Measurements from ENCODE around the gene WDFY1. TPM values are rescaled to one million over a fixed set of nuclear protein-coding genes. Genes with fewer than 3 reads are reported as not detected.
A peak's percentile ranks its signal among the peaks of the same experiment; 100 is the strongest.

Gene WDFY1
- total and polyA plus RNA-seq, 8 donors = 5.5 to 25.9 (median 14.9) TPM

- intact Hi-C loops (cut with DNase I) = no loop called here
- FAIRE-seq = no peak
- Histone ChIP-seq H3K36me3 (no peaks in the 10 kb centered on the region), H3K4me1 (peaks cover 8 to 11% (median 9%) of the 10 kb centered on the region in 3 donors), H3K27me3 (no peaks in the 10 kb centered on the region), H3K4me3 (no peak overlapping the region), H3K9me3 (no peaks in the 10 kb centered on the region), H3K27ac (no peak overlapping the region)
- 73 to 76% methylated on average over 2 of the region's 2 CpGs for WGBS, 2 donors
- no peak for DNase-seq
- TF ChIP-seq, protein P1, sequence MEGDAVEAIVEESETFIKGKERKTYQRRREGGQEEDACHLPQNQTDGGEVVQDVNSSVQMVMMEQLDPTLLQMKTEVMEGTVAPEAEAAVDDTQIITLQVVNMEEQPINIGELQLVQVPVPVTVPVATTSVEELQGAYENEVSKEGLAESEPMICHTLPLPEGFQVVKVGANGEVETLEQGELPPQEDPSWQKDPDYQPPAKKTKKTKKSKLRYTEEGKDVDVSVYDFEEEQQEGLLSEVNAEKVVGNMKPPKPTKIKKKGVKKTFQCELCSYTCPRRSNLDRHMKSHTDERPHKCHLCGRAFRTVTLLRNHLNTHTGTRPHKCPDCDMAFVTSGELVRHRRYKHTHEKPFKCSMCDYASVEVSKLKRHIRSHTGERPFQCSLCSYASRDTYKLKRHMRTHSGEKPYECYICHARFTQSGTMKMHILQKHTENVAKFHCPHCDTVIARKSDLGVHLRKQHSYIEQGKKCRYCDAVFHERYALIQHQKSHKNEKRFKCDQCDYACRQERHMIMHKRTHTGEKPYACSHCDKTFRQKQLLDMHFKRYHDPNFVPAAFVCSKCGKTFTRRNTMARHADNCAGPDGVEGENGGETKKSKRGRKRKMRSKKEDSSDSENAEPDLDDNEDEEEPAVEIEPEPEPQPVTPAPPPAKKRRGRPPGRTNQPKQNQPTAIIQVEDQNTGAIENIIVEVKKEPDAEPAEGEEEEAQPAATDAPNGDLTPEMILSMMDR (IDR thresholded peaks at IDR 0.05) = no peak
- ATAC-seq = no peak
Observed at GRCh38 chr2:223865907-223866508, 79.1 kb downstream of the WDFY1 start.

DNA sequence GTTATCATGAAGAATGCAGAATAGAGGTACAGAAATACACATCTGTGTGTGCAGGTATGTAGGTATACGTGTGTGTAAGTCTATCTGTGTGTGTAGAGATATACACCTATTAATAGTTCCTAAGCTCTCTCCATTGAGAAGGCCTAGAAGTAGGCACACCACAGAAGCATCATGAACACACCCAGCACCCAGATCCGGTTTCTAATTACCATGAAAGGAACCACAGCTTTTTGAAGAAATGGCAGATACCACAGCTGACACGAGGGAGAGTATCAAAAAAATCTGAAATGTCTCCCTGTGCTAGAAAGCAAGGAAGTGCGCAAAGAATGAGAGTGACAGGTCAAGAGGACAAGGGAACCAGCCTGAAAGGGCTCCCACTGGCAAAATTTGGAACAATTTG, 80.0 kb downstream of the WDFY1 start:
- H3K4me1 ChIP-seq = peaks cover 14 to 19% (median 15%) of the 10 kb centered on the region in 3 donors
- ATAC-seq = no peak
- 82 to 91% methylated on average over 4 of the region's 4 CpGs for WGBS, 2 donors
- H3K36me3 ChIP-seq = no peaks in the 10 kb centered on the region
- H3K27ac ChIP-seq = no peak overlapping the region
- no peak overlapping the region for H3K4me3 ChIP-seq
- intact Hi-C loops (cut with DNase I) = no loop called here
- DNase-seq = no peak
- no peaks in the 10 kb centered on the region for H3K27me3 ChIP-seq
- TF ChIP-seq, protein P1 (IDR thresholded peaks at IDR 0.05) = no peak
- no peaks in the 10 kb centered on the region for H3K9me3 ChIP-seq
- FAIRE-seq = no peak

GRCh38 chr2:223863491-223863890, 81.6 kb downstream of the WDFY1 start:
- DNase-seq (no peak), FAIRE-seq (no peak), ATAC-seq (no peak)
- H3K36me3 ChIP-seq = no peaks in the 10 kb centered on the region
- WGBS, 2 donors = 82 to 88% methylated on average over 2 of the region's 2 CpGs
- no peaks in the 10 kb centered on the region for H3K27me3 ChIP-seq
- H3K9me3 ChIP-seq = no peaks in the 10 kb centered on the region
- intact Hi-C loops (cut with DNase I) = no loop called here
- H3K27ac ChIP-seq = no peak overlapping the region
- TF ChIP-seq, protein P1 (IDR thresholded peaks at IDR 0.05) = no peak
- H3K4me1 ChIP-seq = peaks cover 14 to 19% (median 15%) of the 10 kb centered on the region in 3 donors
- H3K4me3 ChIP-seq = no peak overlapping the region

DNA sequence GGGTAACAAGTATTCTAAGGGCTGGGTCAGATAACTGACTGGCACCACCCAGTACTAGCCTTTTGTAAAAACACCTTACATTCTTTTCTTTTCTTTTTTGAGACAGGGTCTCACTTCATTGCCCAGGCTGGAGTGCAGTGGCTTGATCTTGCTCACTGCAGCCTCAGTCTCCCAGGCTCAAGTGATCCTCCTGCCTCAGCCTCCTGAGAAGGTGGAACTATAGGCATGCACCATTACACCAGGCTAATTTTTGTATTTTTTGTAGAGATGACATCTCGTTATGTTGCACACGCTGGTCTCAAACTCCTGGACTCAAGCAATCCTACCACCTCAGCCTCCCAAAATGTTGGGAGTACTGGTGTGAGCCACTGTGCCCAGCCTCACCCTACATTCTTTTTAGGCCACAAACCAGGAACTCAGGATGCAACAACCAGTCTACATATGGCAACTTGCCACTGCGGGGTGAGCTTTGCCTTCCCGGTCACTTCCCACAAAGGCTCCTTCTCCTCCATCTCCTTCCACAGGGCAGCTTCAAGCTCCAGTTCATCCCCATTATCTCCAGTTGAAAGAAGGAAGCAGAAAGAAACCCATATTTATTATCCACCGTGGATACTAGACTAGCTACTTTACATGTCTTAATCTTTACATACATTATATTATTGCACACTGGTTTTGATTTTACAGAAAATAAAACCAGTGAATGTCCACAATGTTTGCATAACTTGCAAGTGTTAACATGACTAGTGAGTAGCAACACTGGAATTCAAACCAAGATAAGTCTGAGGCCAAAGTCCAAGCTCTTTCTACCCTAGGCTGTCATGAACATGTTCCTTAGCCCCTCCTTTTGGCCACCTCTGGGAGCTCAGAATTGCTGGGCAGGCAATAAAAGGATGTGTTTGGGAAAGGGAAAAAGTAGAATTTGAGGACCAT, 84.1 kb downstream of the WDFY1 start:
- no peaks in the 10 kb centered on the region for H3K9me3 ChIP-seq
- ATAC-seq (peak; percentile 97 to 99 (median 98)), DNase-seq (peak in 4 of 6 donors; percentile 50 to 73 (median 64)), FAIRE-seq (no peak)
- TF ChIP-seq, protein P1 (IDR thresholded peaks at IDR 0.05) = no peak
- H3K36me3 ChIP-seq = no peaks in the 10 kb centered on the region
- H3K4me1 ChIP-seq = peaks cover 14 to 19% (median 15%) of the 10 kb centered on the region in 3 donors
- H3K27ac ChIP-seq = peak overlapping the region; percentile 30 to 79 (median 56)
- whole genome bisulfite sequencing, 2 donors = 33 to 39% methylated on average over 5 of the region's 5 CpGs
- intact Hi-C loops (cut with DNase I) = no loop called here
- no peaks in the 10 kb centered on the region for H3K27me3 ChIP-seq
- no peak overlapping the region for H3K4me3 ChIP-seq
